Immature natural killer cell (primary cell): ENCODE measurements around the gene TRMT2B. TPM values are rescaled to one million over a fixed set of nuclear protein-coding genes. Genes with fewer than 3 reads are reported as not detected.
"Not testable (repeated sequence)": the region's sequence is repeated elsewhere in the genome, so short reads cannot be mapped to it uniquely, and the experiment has no call there.

Experiments used
- DNase-seq, 3 donors: peaks; one replicate each; pipeline ENCODE4 v3.0.0; 2022; ENCODE audit warnings: mixed read lengths in 1 of 3
- H3K27ac Mint-ChIP-seq, 6 donors: one replicate each; pipeline ENCODE4 v1.8.0; 2020; ENCODE audit warnings: mixed read lengths in 6 of 6, mild to moderate bottlenecking in 5 of 6, inconsistent platforms in 4 of 6, moderate library complexity in 3 of 6
- H3K27me3 Mint-ChIP-seq, 3 donors: one replicate each; pipeline ENCODE4 v1.8.0; 2020 to 2021; ENCODE audit warnings: low read depth in 3 of 3, mild to moderate bottlenecking in 3 of 3, mixed read lengths in 3 of 3, moderate library complexity in 3 of 3, inconsistent platforms in 1 of 3
- H3K36me3 Mint-ChIP-seq, 3 donors: one replicate each; pipeline ENCODE4 v1.8.0; 2020; ENCODE audit warnings: mixed read lengths in 3 of 3, inconsistent platforms in 2 of 3, mild to moderate bottlenecking in 2 of 3
- H3K4me1 Mint-ChIP-seq, 2 donors: one replicate each; pipeline ENCODE4 v1.8.0; 2020; ENCODE audit warnings: inconsistent platforms in 2 of 2, mild to moderate bottlenecking in 2 of 2, mixed read lengths in 2 of 2, moderate library complexity in 1 of 2
- H3K4me3 Mint-ChIP-seq, 5 donors: one replicate each; pipeline ENCODE4 v1.8.0; 2020; ENCODE audit warnings: mild to moderate bottlenecking in 5 of 5, mixed read lengths in 5 of 5, inconsistent platforms in 3 of 5, moderate library complexity in 3 of 5
- H3K9me3 Mint-ChIP-seq, 6 donors: one replicate each; pipeline ENCODE4 v1.8.0; 2020; ENCODE audit warnings: mild to moderate bottlenecking in 6 of 6, mixed read lengths in 6 of 6, inconsistent platforms in 4 of 6, moderate library complexity in 3 of 6
- polyA plus RNA-seq, 3 donors: library from polyadenylated mRNA; unstranded; fragments of 300-500 nt; fragmentation: Illumina TruSeq; gene quantifications; one replicate each; pipeline ENCODE4 v1.2.3, GENCODE V29; 2021

The TRMT2B gene
- polyA plus RNA-seq, 3 donors from 2014 or later, result 33.4 to 65.8 (median 36.3) TPM

DNA sequence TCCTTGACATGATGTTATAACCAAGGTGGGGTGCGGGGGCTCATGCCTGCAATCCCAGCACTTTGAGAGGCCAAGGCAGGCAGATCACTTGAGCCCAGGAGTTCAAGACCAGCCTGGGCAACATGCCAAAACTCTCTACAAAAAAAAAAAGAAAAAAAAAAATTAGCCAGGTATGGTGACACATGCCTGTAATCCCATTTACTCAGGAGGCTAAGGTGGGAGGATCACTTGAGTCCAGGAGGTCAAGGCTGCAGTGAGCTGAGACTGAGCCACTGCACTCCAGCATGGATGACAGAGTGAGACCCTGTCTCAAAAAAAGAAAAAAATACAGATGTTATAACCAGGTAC lies 70.4 kb downstream of the TRMT2B start:
- H3K27ac Mint-ChIP-seq, H3K4me1 Mint-ChIP-seq, H3K27me3 Mint-ChIP-seq, DNase-seq, H3K9me3 Mint-ChIP-seq, H3K4me3 Mint-ChIP-seq: not testable (repeated sequence)
- peaks cover 0 to 15% (median 4%) of the 10 kb centered on the region in 3 donors for H3K36me3 Mint-ChIP-seq

DNA sequence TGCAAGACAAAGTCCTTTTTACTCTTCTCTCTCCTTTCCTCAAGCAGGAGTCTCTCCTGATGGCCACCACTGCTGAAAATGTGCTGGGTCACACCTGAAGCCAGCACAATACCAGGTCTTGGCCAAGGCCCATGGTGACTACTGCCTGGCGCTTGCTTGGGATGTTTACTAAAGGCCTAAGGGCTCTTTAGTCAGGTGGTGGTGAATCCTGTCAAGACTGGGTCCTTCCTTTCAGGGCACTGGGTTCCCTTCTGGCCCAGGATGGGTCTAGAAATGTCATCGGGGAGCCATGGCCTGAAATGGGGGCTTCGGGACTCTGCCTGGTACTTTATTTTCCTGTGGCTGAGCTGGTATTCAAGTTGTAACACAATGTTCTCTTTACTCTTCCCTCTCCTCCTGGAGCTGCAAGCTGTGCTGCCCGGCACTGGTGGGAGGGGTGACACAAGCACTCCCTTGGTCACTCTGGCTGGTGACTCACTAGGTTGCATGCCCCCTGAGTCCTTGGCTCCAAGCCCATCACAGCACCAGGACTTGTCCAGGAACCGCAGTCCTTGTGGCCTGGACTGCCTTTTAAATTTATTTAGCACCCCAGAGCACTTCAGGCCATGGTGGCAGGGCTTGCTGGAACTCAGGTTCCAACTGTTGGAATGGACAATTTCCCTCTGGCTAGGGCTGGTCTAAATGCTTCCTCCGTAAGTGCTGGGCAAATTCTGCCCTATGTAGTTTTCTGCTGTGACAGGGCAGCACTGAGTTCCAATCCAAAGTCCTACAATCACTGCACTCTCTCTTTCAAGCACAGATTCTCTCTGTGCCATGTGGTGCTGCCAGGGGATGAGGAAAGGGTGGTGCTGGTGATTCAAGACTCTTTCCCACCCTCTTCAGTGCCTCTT lies 71.1 kb downstream of the TRMT2B start:
- peaks cover 0 to 3% (median 0%) of the 10 kb centered on the region in 6 donors for H3K9me3 Mint-ChIP-seq
- H3K4me1 Mint-ChIP-seq, result no peaks in the 10 kb centered on the region
- H3K27ac Mint-ChIP-seq, result no peak overlapping the region
- DNase-seq, result no peak
- H3K4me3 Mint-ChIP-seq, result no peak overlapping the region
- H3K36me3 Mint-ChIP-seq, result peaks cover 0 to 15% (median 4%) of the 10 kb centered on the region in 3 donors
- H3K27me3 Mint-ChIP-seq, result peaks cover 0 to 3% (median 2%) of the 10 kb centered on the region in 3 donors

DNA sequence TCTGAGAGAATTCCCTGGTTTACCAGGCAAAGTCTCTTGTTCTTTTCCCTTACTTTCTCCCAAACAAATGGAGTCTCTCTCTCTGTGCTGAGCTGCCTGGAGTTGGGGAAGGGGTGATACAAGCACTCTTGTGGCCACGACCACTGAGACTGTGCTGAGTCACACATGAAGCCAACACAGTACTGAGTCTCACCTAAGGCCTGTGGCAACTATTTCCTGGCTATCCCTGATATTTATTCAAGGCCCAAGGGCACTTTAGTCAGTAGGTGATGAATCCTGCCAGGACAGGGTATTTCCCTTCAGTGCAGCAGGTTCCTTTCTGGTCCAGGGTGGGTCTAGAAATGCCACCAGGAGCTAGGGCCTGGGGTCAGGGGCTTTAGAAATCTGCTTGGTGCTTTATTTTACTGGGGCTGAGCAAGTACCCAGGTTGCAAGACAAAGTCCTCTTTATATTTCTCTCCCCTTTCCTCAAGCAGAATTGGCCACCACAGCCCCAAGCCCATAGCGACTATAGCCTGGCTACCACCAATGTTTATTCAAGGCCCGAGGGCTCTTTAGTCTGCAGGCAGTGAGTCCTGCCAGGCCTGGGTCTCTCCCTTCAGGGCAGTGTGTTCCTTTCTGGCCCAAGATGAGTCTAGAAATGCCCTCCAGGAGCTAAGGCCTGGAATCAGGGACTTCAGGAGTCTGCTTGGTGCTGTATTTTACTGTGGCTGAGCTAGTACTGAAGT lies 71.9 kb downstream of the TRMT2B start:
- DNase-seq, result no peak
- H3K27me3 Mint-ChIP-seq, result peaks cover 0 to 1% (median under 1%) of the 10 kb centered on the region in 3 donors
- H3K9me3 Mint-ChIP-seq, result peaks cover 0 to 3% (median 0%) of the 10 kb centered on the region in 6 donors
- no peaks in the 10 kb centered on the region for H3K4me1 Mint-ChIP-seq
- H3K4me3 Mint-ChIP-seq, result no peak overlapping the region
- no peak overlapping the region for H3K27ac Mint-ChIP-seq
- peaks cover 0 to 14% (median 4%) of the 10 kb centered on the region in 3 donors for H3K36me3 Mint-ChIP-seq

DNA sequence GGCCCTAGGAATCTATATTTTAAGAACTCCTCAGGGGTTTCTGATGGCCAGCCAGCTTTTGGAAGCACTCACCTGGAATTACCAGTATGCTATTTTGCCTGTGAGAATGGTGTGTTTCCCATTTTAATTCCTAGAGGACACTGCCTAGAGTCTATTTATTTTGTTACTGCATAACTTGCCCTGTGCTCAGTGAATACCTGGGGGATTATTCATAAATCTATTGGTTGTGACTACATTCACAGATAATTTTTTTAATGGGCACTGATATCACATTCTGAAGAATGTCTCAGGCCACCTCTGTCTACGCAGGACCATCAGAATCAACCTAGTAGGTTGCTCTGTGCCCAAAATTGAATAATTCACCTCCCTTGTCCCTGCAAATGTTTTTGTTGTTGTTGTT lies 75.7 kb downstream of the TRMT2B start:
- Mint-ChIP-seq H3K9me3 (no peaks in the 10 kb centered on the region), H3K27ac (no peak overlapping the region), H3K4me1 (no peaks in the 10 kb centered on the region), H3K27me3 (no peaks in the 10 kb centered on the region), H3K4me3 (no peak overlapping the region), H3K36me3 (peaks cover 0 to 11% (median 7%) of the 10 kb centered on the region in 3 donors)
- no peak for DNase-seq

DNA sequence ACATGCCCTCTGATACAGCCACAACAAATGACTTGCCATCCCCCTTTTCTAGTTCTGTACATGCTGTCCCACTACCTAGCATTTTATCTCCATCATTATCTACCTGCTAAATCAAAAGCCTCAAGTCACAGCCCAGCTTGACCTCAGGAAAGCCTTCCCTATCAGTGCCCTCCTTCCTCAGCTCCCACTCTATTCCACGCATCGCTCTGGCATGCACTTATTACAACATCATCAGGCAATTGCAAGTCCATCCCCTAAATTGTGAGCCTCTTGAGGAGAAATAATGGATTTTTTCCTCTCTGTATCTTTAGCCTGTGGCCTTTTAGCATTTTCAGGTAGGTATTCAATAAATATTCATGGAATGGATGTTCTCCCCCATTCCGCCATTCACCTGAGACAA lies 76.7 kb downstream of the TRMT2B start:
- no peak overlapping the region for H3K27ac Mint-ChIP-seq
- H3K36me3 Mint-ChIP-seq, result peaks cover 0 to 11% (median 7%) of the 10 kb centered on the region in 3 donors
- H3K9me3 Mint-ChIP-seq, result no peaks in the 10 kb centered on the region
- no peaks in the 10 kb centered on the region for H3K4me1 Mint-ChIP-seq
- H3K4me3 Mint-ChIP-seq, result no peak overlapping the region
- no peak for DNase-seq
- H3K27me3 Mint-ChIP-seq, result no peaks in the 10 kb centered on the region

DNA sequence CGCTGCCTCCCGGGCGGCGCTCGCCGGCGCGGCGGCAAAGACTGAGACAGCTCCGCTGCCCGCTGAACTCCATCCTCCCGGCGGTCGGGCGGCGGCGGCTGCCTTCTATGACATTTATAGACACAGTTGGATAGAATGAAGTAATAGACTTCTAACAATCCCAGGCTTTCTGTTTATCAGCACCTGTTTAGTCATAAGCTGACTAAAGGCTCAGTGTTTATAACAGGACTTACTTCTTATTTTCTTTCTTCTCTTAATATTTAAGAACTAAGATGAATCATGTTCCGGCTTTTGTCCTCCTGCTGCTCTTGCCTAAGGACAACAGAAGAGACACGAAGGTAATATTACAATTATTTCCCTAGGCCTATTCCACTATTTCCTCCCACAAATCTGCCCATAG lies 78.5 kb downstream of the TRMT2B start:
- no peaks in the 10 kb centered on the region for H3K9me3 Mint-ChIP-seq
- peaks cover 0 to 3% (median 0%) of the 10 kb centered on the region in 3 donors for H3K27me3 Mint-ChIP-seq
- H3K36me3 Mint-ChIP-seq, result peaks cover 0 to 7% (median 7%) of the 10 kb centered on the region in 3 donors
- no peak for DNase-seq
- H3K4me1 Mint-ChIP-seq, result no peaks in the 10 kb centered on the region
- H3K27ac Mint-ChIP-seq, result no peak overlapping the region
- no peak overlapping the region for H3K4me3 Mint-ChIP-seq

DNA sequence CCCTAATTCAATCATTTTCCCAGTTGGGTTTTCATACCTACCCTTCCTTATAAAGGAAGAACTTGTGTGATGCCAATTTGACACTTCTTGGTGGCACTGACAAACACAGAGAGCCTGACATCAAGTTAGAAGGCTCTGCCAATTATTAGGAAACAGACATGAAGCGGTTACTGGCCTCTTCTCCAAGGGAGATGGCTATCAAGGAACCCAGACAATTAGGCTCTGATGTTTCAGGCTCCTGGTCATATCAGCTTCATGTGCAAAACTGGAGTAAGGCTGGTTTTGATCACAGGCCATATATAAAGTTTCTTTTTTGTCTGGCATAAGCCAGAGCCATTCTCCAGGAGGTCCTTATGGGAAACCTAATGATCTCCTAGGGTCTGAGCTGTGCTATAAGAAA lies 82.0 kb downstream of the TRMT2B start:
- H3K9me3 Mint-ChIP-seq, result no peaks in the 10 kb centered on the region
- H3K27me3 Mint-ChIP-seq, result peaks cover 0 to 3% (median 0%) of the 10 kb centered on the region in 3 donors
- no peak overlapping the region for H3K27ac Mint-ChIP-seq
- peaks cover 0 to 3% (median 0%) of the 10 kb centered on the region in 3 donors for H3K36me3 Mint-ChIP-seq
- H3K4me3 Mint-ChIP-seq, result no peak overlapping the region
- no peaks in the 10 kb centered on the region for H3K4me1 Mint-ChIP-seq
- DNase-seq, result no peak

DNA sequence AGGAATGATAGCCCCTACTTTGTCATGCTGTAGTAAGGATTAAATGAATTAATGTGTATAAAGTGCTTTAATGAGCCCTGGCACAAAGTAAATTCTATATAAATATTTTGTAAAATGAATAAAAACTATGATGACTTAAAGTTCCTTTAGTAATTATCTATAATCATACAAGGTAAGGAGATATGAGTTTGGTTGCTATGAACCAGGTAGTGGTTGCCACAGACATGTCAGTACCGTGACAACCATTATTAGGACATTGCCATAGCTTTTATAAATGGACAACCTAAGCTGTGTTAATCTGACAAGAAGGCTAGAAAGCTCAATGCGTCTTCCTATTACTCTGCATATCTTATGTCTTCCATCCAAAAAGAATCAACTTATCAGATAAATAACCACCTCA lies 82.5 kb downstream of the TRMT2B start, which contains the start of gene ARL13A:
TSS of gene ARL13A (plus strand) at position 301 of the 400 bp plus-strand sequence. CDS start 3,982 bp downstream, outside the sequence.
- H3K9me3 Mint-ChIP-seq, result no peaks in the 10 kb centered on the region
- H3K36me3 Mint-ChIP-seq, result peaks cover 0 to 3% (median 0%) of the 10 kb centered on the region in 3 donors
- H3K4me3 Mint-ChIP-seq, result no peak within 1 kb of the TSS
- no peaks in the 10 kb centered on the region for H3K4me1 Mint-ChIP-seq
- H3K27ac Mint-ChIP-seq, result no peak within 1 kb of the TSS
- peaks cover 0 to 3% (median 0%) of the 10 kb centered on the region in 3 donors for H3K27me3 Mint-ChIP-seq
- no peak for DNase-seq

DNA sequence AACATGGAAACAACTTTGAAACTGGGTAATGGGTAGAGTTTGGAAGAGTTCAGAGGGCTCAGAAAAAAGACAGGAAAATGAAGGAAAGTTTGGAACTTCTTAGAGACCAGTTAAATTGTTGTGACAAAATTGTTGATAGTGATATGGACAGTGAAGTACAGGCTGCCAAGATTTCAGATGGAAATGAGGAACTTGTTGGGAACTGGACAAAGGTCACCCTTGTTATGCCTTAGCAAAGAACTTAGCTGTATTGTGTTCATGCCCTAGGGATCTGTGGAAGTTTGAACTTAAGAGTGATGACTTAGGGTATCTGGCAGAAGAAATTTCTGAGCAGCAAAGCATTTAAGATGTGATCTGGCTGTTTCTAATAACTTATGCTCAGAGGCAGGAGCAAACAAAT lies 87.5 kb downstream of the TRMT2B start:
- Mint-ChIP-seq H3K27me3 (peaks cover 0 to 3% (median 2%) of the 10 kb centered on the region in 3 donors), H3K4me1 (no peaks in the 10 kb centered on the region), H3K27ac (no peak overlapping the region)

DNA sequence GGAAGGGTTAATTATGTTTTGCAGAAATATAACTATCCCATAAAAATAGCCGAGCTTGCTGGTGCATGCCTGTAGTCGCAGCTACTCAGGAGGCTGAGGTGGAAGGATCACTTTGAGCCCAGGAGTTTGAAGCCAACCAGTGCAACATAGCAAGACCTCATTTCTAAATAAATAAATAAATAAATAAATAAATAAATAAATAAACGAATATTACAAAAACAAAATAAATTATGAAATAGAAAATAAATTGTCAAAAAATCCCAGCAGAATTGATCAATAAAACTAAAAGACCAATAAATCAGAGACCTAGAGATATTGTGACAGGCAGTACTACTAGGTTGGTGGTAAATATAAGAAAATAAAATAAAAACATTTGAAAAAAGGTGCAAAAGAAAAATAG lies 89.1 kb downstream of the TRMT2B start:
- H3K4me1 Mint-ChIP-seq, result no peaks in the 10 kb centered on the region
- H3K27ac Mint-ChIP-seq, result no peak overlapping the region
- peaks cover 0 to 3% (median 2%) of the 10 kb centered on the region in 3 donors for H3K27me3 Mint-ChIP-seq
- no peaks in the 10 kb centered on the region for H3K9me3 Mint-ChIP-seq
- no peak for DNase-seq
- no peak overlapping the region for H3K4me3 Mint-ChIP-seq
- no peaks in the 10 kb centered on the region for H3K36me3 Mint-ChIP-seq

More for the DNA sequence above, 87.5 kb downstream of the TRMT2B start:
- DNase-seq, result no peak
- Mint-ChIP-seq H3K4me3 (no peak overlapping the region), H3K36me3 (no peaks in the 10 kb centered on the region), H3K9me3 (no peaks in the 10 kb centered on the region)

Other genes with a start within 250 kb of the TRMT2B start
- gene CSTF2, start 231.7 kb downstream of the TRMT2B start, polyA plus RNA-seq, result 10 to 100 TPM in 2 of 3 donors, 1 to 10 TPM in 1; 7.4 to 15.2 (median 10.2) TPM
- not detected for gene NOX1, start 177.8 kb downstream of the TRMT2B start, polyA plus RNA-seq
- not detected for gene XKRX, start 123.2 kb downstream of the TRMT2B start, polyA plus RNA-seq
- gene ARL13A, start 82.4 kb downstream of the TRMT2B start, polyA plus RNA-seq, result not detected
- gene TMEM35A, start 26.8 kb upstream of the TRMT2B start, polyA plus RNA-seq, result not detected
- 1 to 10 TPM in 1 of 3 donors, under 1 TPM in 1, not detected in 1; 0.38 to 1.1 TPM for gene CENPI, start 46.1 kb upstream of the TRMT2B start, polyA plus RNA-seq
- under 1 TPM in 2 of 3 donors, not detected in 1; 0.20 to 0.32 TPM for gene DRP2, start 167.7 kb upstream of the TRMT2B start, polyA plus RNA-seq
- not detected for gene TAF7L, start 239.2 kb upstream of the TRMT2B start, polyA plus RNA-seq